GM12874 (cell line): Measurements from ENCODE around the gene SLC30A7.

Experiments
- CTCF ChIP-seq: IDR thresholded peaks from 2 replicates; pipeline ENCODE4 v1.5.1; 2011; ENCODE audit warnings: low read depth, mild to moderate bottlenecking, control low read depth, low read length, moderate library complexity; ENCODE audit not compliant: insufficient read depth

The SLC30A7 gene

DNA sequence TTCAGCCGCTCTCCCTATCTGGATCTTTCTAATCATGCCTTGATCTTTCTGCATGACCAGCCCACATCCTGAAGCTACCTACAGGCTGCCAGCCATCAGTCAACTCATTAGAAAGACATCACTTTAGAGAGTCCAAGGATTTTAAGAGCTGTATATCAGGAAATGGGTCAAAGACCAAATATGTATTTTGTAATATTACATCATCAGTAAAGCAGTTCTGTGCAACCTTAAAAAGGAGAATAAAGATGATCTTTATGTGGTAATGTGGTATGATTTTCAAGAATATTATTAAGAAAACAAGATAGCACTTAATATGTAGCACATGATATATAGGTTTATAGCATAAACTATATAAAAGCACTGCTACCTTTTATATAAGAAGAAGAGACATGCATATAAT lies 47.6 kb downstream of the SLC30A7 start:
- TF ChIP-seq CTCF, result no peak

- TF ChIP-seq CTCF, result no peak
Observed at GRCh38 chr1:100950337-100950736, 54.4 kb downstream of the SLC30A7 start.

- TF ChIP-seq CTCF, result no peak
Observed at GRCh38 chr1:100950781-100951180, 54.9 kb downstream of the SLC30A7 start.

DNA sequence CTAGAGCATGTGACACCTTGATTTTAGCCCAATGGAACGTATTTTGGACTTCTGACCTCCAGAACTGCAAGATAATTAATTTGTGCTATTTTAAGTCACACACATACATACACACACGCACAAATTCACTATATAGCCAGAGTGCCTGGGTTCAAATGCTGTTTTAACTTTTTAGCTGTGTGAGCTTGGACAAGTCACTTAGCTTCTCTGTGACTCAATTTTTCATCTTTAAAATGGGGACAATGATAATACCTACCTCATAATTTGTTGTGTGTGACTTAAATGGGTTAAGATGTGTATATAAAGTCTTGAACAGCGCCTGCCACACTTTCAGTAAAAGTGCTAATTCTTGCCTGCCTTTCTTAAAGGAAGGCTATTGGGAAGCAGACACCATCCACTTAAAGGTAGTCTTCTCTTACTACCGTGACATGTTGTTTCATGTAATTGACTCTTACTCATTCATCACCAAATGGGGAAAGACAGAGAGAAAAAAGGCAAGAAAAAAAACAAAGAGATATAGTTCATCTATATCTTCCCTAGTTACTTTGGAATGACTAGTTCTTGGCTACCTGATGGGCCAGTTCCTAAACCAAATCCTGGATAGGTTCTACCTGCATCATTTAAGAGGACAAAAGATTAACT lies 56.3 kb downstream of the SLC30A7 start:
- no peak for TF ChIP-seq CTCF

DNA sequence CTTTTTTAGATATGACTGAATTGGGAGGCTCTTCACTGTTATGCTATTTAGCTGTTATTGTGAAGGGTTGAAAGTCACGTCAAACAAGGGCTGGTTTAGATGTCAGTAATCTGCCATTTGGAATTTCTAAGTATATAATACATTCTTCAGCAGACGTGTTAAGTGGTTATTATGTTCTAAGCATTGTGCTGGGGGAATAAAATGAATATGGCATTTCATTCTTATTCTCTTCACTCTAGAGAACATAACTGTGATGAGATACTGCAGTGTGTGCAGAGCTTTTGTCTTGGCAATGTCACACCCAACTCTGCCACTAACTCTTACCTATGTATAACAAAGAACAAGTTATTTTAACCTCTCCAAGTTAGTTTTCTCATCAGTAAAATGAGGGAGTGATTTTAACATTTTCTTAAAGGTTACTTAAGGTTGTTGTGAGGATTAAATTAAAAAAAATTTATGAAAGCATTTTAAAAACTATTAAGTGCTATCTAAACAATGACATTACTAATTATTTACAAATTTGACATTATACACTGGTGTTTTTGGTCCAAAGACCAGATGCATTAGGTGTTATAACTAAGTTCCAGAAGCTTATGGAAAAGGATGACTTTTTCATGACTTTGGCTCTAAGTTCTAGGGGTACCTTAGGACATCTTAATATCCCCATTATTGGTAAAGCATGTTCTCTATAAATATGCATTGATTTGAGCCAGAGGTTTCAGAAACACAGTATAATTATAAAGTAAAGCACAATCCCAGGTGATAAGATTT lies 58.3 kb downstream of the SLC30A7 start:
- TF ChIP-seq CTCF, result no peak

- no peak for TF ChIP-seq CTCF
Observed at GRCh38 chr1:100955322-100955721, 59.4 kb downstream of the SLC30A7 start.

GRCh38 chr1:100959502-100960060 lies 63.7 kb downstream of the SLC30A7 start:
- TF ChIP-seq CTCF, result no peak
